Lower leg skin (tissue), 3 donors: ENCODE data around the gene DTNBP1.

Experiments used
- CTCF ChIP-seq, 3 donors: fragments of 450-650 bp; IDR thresholded peaks; one replicate each; pipeline ENCODE4 v1.5.1; 2016; ENCODE audit warnings: antibody characterized with exemption in 3 of 3, mild to moderate bottlenecking in 3 of 3, moderate library complexity in 2 of 3
- POLR2A ChIP-seq, 2 donors: fragments of 450-650 bp; IDR thresholded peaks; one replicate each; pipeline ENCODE4 v1.6.1; 2016 to 2017; ENCODE audit warnings: antibody characterized with exemption in 2 of 2, mild to moderate bottlenecking in 1 of 2, moderate library complexity in 1 of 2

GRCh38 chr6:15487262-15487661, 175.6 kb downstream of the DTNBP1 start:
- TF ChIP-seq POLR2A (IDR thresholded peaks at IDR 0.05) (no peak), CTCF (IDR thresholded peaks at IDR 0.05) (no peak)
